Renal cortex interstitium (tissue), 11 donors: ENCODE measurements around the gene PFDN1. TPM values are rescaled to one million over a fixed set of nuclear protein-coding genes. Genes with fewer than 3 reads are reported as not detected.
A peak's percentile ranks its signal among the peaks of the same experiment; 100 is the strongest.

Source experiments
- DNase-seq, 11 donors: peaks; one replicate each; pipeline ENCODE4 v3.0.0-alpha.2; 2013; ENCODE audit warnings: low read depth in 9 of 11, low spot score in 4 of 11; ENCODE audit errors: extremely low read depth in 1 of 11
- polyA plus RNA-seq, 3 donors: library from polyadenylated mRNA; unstranded; fragments of 120-200 nt; gene quantifications; one replicate each; pipeline ENCODE4 v1.2.1, GENCODE V29; 2013; ENCODE audit not compliant: insufficient read length in 3 of 3

PFDN1 gene
- polyA plus RNA-seq, 3 donors = 86.6 to 116 (median 114) TPM

- DNase-seq = no peak
Measured at GRCh38 chr5:140284013-140284412, 18.9 kb downstream of the PFDN1 start.

GRCh38 chr5:140282266-140282665, 20.6 kb downstream of the PFDN1 start:
- no peak for DNase-seq

GRCh38 chr5:140275837-140276236, 27.1 kb downstream of the PFDN1 start:
- no peak for DNase-seq

GRCh38 chr5:140273401-140273877, 29.5 kb downstream of the PFDN1 start:
- DNase-seq = no peak

- DNase-seq = no peak
Measured at GRCh38 chr5:140270008-140270407, 32.9 kb downstream of the PFDN1 start.

GRCh38 chr5:140267559-140268018, 35.3 kb downstream of the PFDN1 start:
- DNase-seq = no peak

- DNase-seq = no peak
Measured at GRCh38 chr5:140267201-140267540, 35.7 kb downstream of the PFDN1 start.

- no peak for DNase-seq
Measured at GRCh38 chr5:140266471-140267200, 36.3 kb downstream of the PFDN1 start.

GRCh38 chr5:140265845-140266244, 37.1 kb downstream of the PFDN1 start:
- no peak for DNase-seq

- DNase-seq = no peak
Measured at GRCh38 chr5:140262839-140263238, 40.1 kb downstream of the PFDN1 start.

- no peak for DNase-seq
Measured at GRCh38 chr5:140262221-140262620, 40.7 kb downstream of the PFDN1 start.

GRCh38 chr5:140261403-140262171, 41.3 kb downstream of the PFDN1 start:
- DNase-seq = peak in 1 of 11 donors; percentile 38

GRCh38 chr5:140260089-140260656, 42.7 kb downstream of the PFDN1 start:
- DNase-seq = no peak

GRCh38 chr5:140259500-140259899, 43.4 kb downstream of the PFDN1 start:
- no peak for DNase-seq

- DNase-seq = no peak
Measured at GRCh38 chr5:140258873-140259272, 44.0 kb downstream of the PFDN1 start.

- no peak for DNase-seq
Measured at GRCh38 chr5:140258016-140258415, 44.9 kb downstream of the PFDN1 start.

GRCh38 chr5:140256726-140257125, 46.2 kb downstream of the PFDN1 start:
- no peak for DNase-seq

- no peak for DNase-seq
Measured at GRCh38 chr5:140255460-140256157, 47.3 kb downstream of the PFDN1 start.

- DNase-seq = no peak
Measured at GRCh38 chr5:140253985-140254384, 48.9 kb downstream of the PFDN1 start.
